Measurements from ENCODE around the gene ZNF708.
"Not testable (repeated sequence)": the region's sequence is repeated elsewhere in the genome, so short reads cannot be mapped to it uniquely, and the experiment has no call there.

Gene ZNF708

DNA sequence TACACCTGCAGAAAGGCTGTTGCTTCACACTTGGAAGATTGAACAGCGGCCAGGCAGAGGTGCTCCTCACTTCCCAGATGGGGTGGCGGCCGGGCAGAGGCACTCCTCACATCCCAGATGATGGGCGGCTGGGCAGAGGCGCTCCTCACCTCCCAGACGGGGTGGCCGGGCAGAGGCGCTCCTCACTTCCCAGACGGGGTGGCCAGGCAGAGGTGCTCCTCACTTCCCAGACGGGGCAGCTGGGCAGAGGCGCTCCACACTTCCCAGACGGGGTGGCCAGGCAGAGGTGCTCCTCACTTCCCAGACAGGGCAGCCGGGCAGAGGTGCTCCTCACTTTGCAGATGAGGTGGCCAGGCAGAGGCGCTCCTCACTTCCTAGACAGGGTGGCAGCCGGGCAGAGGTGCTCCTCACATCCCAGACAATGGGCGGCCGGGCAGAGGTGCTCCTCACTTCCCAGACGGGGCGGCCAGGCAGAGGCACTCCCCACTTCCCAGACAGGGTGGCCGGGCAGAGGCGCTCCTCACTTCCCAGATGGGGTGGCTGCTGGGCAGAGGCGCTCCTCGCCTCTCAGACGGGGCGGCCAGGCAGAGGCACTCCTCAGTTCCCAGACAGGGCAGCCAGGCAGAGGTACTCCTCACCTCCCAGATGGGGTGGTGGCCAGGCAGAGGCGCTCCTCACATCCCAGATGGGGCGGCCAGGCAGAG lies 69.6 kb downstream of the ZNF708 start:
- not testable (repeated sequence) for DNase-seq

DNA sequence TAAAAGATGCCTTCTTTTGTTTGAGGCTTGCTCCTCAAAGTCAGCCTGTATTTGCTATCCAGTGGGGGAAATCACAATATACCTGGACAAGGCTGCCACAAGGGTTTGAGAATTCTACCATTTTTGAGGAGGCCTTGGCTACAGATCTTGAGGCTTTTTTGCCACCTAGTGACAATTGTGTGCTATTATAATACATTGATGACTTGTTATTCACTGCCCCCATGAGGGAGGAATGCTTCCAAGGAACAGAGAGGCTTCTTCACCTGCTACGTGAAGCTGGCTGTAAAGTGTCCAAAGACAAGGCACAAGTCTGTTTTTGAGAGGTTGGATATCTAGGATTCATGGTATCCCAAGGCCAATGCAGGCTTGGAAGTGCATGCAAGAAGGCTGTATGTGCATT lies 72.5 kb downstream of the ZNF708 start:
- no peak for DNase-seq

All from stimulated activated CD4-positive, alpha-beta T cell treated with anti-CD3 and anti-CD28 coated beads, Interleukin-4, amount 100 ng/mL, for 1 hour (primary cell).